NCI-H748 treated with DMSO at 0.1 percent for 48 hours (cell line): ENCODE measurements around the gene ZBTB34.
"Not testable (repeated sequence)": the region's sequence is repeated elsewhere in the genome, so short reads cannot be mapped to it uniquely, and the experiment has no call there.

Experiments
- DNase-seq: peaks from one replicate; lab custom pipeline; 2025; lab: John Stamatoyannopoulos, UW

The ZBTB34 gene

DNA sequence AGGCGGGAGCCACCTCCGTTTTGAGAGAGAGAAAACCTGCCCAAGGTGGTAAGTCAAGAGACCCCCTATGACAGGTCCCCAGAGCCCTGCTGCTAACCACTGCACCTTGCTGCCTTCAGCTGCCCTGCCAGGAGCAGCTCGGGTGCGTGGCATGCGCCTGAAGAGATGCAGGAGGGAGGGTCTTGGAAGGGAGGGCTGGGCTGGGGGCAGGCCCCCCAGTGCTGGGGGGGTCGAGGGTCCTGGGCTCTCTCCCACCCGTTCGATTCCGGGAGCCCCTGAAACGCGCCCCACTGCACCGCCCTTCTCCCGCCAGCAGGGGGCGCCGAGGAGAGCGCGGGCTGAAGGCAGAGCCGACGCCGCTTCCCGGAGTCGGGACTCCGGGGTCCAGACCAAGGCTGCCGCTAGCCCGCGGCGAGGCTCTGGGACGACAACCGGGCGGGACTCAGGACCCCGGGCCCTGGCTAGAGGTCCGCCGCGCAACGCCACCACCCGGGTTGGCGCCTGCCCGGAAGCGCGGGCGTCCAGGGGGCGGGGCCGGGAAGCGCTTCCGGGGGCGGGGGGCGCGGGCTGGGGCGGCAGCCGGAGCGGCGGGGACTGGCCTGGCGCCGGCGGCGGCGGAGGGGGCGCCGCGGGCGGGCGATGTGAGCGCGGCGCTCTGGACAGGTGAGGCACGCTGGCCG, at the start of gene ZBTB34:
ZBTB34 (plus strand) TSS at position 563 of the 680 bp plus-strand sequence. CDS start 18,761 bp downstream, outside the sequence.
- peak; percentile 28 for DNase-seq

- DNase-seq: no peak
These were observed 47.4 kb upstream of the ZBTB34 start for GRCh38 chr9:126813072-126813471.

GRCh38 chr9:126814091-126814490, 46.3 kb upstream of the ZBTB34 start:
- no peak for DNase-seq

GRCh38 chr9:126817615-126818014, 42.8 kb upstream of the ZBTB34 start:
- not testable (repeated sequence) for DNase-seq

DNA sequence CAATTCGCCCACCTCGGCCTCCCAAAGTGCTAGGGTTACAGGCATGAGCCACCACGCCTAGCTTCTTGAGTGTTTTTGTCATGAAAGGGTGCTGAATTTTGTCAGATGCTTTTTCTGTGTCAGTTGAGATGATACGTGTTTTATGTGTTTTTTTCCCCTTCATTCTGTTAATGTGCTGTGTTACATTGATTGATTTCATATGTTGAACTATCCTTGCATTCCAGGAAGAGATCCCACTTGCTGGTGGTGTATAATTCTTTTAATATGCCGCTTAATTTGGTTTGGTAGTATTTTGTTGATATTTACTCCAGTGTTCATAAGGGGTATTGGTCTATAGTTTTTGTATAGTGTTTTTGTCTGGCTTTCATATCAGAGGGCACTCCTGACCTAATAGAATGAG, 42.0 kb upstream of the ZBTB34 start:
- DNase-seq: no peak

- DNase-seq: no peak
These were observed 41.0 kb upstream of the ZBTB34 start for GRCh38 chr9:126819482-126819881.

- DNase-seq: no peak
These were observed 38.2 kb upstream of the ZBTB34 start for GRCh38 chr9:126822278-126822677.

GRCh38 chr9:126822873-126823272, 37.6 kb upstream of the ZBTB34 start:
- no peak for DNase-seq

DNA sequence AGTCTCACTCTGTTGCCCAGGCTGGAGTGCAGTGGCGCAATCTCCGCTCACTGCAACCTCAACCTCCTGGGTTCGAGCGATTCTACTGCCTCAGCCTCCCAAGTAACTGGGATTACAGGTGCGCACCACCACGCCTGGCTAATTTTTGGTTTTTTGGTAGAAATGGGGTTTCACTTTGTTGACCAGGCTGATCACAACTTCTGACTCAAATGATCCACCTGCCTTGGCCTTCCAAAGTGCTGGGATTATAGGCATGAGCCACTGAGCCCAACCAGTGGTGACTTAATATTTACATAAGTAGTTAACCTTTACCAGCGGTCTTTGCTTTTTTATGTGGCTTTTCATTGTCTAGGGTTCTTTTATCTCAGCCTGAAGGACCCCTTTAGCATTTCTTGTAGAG, 36.4 kb upstream of the ZBTB34 start:
- DNase-seq: not testable (repeated sequence)

DNA sequence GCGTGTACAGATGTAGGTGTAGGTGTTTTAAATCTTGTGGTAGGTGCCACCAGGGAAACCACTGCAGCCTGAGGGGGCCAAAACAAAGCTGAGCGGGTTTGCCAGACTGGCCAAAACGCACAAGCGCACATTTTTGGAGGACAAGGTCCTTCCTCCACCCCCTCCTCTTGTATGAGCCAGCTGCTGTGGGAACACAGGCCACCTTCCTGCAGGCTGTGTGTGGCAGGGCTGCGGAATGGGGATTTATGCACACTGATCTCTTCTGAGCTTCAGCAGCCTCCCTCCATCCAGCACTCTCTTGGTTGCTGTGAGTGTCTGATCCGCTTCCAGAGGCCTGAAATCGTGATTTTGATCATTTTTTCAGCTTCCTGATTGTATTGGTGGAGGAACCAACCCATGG, 33.2 kb upstream of the ZBTB34 start:
- DNase-seq: no peak

DNA sequence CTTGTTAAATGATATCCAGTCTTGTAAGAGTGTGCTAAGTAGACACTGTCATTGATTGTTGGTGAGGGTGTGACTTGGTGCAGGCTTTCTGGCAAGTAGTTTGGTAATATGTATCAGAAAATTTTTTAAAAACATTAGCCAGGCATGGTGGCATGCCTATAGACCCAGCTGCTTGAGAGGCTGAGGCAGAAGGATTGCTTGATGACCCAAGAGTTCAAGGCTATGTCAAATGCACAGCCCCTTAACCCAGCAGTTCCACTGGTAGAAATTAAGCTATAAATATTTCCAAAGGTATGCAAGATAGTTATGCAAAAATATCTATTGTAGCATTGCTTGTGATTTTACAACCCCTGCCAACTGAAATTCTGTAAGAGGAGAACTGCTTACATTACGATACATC, 31.4 kb upstream of the ZBTB34 start:
- no peak for DNase-seq

- no peak for DNase-seq
These were observed 29.6 kb upstream of the ZBTB34 start for GRCh38 chr9:126830827-126831226.

DNA sequence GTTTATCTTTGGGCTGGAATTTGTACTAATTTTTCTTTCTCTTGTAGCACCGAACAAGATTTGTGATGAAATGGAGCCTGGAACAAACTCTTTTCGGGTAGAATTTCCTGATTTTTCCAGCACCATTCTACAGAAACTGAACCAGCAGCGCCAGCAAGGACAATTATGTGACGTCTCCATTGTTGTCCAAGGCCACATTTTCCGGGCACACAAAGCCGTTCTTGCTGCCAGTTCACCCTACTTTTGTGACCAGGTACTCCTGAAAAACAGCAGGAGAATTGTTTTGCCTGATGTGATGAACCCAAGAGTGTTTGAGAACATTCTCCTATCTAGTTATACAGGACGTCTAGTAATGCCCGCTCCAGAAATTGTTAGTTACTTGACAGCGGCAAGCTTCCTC, 28.0 kb upstream of the ZBTB34 start:
- no peak for DNase-seq

- DNase-seq: no peak
These were observed 27.4 kb upstream of the ZBTB34 start for GRCh38 chr9:126833020-126833419.

DNA sequence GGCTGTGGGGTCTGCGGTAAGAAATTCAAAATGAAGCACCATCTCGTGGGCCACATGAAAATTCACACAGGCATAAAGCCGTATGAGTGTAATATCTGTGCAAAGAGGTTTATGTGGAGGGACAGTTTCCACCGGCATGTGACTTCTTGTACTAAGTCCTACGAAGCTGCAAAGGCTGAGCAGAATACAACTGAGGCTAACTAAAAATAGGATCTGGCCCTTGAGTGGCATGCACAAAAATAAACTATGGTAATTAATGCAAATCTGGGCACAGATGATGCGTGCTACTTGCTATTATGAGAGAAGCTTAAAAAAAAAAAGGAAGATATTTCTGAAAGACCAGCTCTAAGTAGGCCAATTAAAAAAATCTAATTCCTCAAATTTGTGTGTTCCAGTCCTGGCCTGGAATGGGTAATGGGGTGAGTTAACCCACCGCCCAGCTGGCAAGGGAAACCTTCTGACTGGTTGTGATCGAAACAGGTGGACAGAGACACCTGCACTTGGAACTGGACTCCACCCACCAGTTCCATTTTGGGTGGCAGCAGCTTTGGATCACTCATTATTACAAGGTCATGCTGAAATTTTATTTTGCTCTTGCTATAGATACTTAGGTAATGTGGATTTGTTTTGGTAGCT, 26.6 kb upstream of the ZBTB34 start:
- no peak for DNase-seq

DNA sequence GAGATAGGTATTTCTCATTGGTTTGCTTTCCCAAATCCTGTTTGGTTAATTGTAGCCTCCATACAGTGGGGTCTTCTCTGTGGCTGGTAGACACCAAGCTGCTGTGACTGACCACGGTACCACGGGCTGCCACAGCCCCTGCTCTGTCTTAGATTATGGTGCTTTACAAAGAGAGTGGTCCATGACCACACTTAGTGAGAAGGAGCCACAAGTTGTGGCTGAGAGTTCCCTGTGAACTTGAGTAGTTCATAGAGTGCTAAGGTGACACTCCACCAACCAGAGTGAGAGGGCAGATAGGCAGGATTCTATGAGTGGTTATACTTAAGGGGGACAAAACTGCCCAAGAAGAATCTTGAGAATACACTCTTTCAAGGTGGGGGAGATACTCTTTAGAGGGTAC, 25.8 kb upstream of the ZBTB34 start:
- no peak for DNase-seq

DNA sequence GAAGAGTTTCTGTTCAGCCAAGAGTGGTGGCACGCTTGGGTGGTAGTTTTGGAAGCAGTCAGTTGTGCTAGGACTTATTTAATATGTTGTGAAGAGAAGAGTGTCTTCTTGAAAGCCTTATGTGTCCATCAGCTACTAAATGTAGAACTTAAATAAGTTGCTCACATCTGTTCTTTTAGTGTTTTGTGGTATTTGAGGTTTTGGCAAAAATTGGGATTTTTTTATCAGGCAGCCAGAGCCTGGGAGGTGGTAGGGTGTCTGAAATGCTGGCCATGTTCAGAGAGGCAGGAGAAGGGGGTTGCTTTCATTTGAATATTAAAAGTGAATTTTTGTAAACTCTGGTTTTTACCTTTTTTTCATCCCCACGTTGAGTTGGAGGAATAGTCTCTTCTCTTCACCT, 24.2 kb upstream of the ZBTB34 start:
- no peak for DNase-seq

- no peak for DNase-seq
These were observed 22.2 kb upstream of the ZBTB34 start for GRCh38 chr9:126838055-126838811.

DNA sequence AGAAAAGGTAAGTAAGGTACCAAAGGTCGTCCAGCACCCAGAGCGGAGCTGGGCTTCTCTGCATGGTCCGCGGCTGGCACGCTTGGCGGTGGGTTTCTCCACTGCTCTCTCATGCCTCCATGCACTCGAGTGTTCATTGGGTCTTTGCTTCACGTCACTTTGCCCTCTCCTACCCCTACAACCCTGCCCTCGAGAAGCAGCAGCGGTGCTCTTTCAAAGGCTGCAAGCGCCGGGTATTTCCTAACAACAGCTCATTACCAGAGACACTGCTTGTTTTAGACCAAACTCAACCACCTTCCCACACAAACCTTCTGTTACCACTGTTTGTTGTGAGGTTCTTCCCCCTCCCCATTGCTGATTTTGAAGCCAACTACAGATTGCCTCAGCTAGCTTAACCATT, 21.5 kb upstream of the ZBTB34 start:
- no peak for DNase-seq

DNA sequence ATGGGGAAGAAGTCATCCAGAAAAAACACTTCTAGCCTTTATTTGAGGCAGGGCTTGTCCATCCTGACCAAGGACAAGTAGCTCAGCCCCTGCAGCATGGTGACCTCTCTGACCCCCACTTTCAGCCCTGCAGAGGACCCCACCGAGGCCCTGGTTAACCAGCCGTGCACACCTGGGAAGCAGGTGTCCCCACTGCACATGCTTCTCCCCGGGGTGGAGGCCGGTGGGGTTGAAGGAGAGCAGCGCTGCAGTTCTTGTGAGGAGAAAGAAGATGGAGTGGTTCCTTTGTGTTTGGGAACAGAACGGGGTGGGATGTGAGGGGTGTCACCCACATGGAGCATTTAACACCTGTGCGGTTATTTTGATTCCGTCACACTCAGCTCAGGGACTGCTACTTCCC, 21.1 kb upstream of the ZBTB34 start:
- no peak for DNase-seq

- no peak for DNase-seq
These were observed 18.1 kb upstream of the ZBTB34 start for GRCh38 chr9:126842220-126842842.

DNA sequence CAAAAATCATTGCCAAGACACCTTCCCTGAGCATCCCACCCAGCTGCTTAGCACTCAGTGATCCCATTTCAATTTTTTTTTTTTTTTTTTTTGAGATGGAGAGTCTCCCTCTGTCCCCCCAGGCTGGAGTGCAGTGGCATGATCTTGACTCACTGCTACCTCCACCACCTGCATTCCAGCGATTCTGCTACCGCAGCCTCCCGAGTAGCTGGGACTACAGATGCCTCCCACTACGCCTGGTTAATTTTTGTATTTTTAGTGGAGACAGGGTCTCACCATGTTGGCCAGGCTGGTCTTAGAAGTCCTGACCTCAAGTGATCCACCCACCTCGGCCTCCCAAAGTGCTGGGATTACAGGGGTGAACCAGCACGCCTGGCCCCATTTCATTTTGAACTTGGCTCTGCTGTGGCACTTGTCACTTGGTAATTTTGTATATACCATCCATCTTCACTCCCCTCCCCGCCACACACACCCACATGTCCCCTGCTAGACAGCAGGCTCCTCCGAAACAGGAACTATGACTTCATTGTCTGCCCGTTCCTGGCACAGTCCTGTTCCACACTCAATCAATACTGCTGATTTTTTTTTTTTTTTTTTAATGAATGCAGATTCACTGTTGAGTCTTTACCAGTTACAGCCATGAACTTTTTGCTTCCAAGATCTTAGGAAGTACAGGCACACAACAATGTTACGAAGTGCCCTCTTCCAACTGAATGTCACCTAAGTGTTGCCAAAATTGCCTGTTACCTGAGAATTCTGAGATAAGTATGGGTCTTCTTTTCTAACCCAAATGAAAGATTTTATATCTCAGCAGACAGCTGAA, 17.3 kb upstream of the ZBTB34 start:
- DNase-seq: no peak
